Fibroblast of peridontal ligament (primary cell): Measurements from ENCODE around the gene SUPV3L1.
"Not testable (repeated sequence)": the region's sequence is repeated elsewhere in the genome, so short reads cannot be mapped to it uniquely, and the experiment has no call there.

Experiments
- DNase-seq: peaks from one replicate; pipeline ENCODE4 v3.0.0-alpha.2; 2010; ENCODE audit errors: extremely low read depth

SUPV3L1 gene

DNA sequence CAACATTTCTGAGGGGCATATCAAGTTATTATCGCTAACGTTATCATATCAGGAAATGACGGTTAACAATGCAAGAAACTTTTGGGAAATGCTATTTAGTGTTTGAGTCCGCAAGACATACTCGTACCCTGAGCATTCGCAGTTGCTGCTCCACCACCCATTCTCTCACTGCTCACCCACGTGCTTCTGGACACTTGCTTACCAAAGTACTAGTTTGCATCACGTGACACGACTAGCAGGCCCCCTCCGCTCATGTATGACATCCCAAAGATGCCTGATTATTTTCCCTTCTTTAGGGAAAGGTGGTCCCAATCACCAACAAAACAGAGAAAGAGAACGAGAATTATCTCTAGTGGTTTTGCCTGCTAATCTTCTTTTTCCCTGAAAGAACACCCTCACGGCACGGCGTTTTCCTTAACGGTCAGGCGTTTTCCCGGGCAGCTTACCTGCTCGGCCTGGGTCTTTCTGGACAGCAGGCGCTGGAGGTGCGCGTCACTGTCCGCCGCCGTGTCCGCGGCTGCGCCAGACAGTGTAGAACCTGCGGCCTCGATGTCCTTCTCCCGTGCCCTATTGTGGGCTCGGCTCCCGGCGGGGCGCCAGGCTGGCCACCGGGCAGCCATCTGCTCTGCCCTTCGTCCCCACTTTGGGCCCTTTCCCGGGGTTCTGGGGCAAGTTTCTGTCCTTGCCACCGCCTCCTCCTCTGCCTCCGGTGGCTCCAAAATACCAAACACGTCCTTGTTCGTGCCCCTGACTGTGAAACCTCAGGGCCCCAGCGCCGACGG lies at the start of gene SUPV3L1:
TSS of gene SUPV3L1 (plus strand) at position 492 of the 782 bp plus-strand sequence. CDS start at position 550, 58 bp downstream.
- DNase-seq = peak; percentile 98

DNA sequence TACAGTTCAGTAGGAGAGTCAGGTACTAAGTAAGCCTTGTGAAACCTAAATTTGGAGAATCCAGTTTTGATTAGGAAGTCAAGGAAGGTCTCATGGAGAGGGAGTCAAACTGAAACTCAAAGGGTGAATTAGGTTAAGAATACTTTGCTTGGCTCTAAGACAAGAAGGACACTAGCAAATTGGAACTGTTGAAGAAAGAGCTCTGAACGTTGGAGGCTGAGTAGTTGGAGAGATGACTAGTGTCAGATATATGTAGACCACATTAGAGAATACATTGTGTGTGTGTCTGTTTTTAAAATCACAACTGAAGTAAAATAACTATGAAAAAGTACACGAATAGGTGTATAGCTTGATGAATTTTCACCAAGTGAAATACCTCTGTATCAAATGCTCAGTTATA lies 49.8 kb upstream of the SUPV3L1 start:
- DNase-seq = peak; percentile 37

DNA sequence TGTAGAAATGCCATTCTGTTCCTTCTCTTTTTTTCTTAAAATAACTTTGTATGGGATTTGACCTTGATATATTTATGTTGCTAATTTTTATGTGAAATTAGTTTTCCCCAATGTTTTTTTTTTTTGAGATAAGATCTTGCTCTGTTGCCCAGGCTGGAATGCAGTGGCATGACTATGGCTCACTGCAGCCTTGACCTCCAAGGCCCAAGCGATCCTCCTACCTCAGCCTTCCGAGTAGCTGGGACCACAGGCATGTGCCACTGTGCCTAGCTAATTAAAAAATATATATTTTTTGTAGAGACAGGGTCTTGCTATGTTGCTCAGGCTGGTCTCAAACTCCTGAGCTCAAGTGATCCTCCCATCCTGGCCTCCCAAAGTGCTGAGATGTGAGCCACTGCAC lies 40.1 kb upstream of the SUPV3L1 start:
- DNase-seq = no peak

DNA sequence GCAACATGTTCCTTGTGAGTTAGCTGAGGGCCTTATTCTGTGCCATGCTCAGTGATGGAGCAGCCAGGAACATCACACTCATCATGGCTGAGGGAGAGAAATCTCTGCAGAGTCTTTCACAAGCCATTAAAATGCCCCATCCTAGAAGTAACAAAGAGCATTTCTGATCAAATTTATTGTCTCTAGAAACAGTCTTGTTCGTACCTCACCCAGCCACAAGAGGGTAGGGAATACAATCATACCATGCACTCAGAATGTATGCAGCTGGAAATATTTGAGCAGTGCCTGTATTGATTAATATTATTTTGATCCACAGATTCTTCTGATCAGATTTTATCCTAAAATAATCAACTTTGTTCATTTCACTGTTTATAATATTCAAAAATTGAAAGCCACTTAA lies 38.7 kb upstream of the SUPV3L1 start:
- no peak for DNase-seq

DNA sequence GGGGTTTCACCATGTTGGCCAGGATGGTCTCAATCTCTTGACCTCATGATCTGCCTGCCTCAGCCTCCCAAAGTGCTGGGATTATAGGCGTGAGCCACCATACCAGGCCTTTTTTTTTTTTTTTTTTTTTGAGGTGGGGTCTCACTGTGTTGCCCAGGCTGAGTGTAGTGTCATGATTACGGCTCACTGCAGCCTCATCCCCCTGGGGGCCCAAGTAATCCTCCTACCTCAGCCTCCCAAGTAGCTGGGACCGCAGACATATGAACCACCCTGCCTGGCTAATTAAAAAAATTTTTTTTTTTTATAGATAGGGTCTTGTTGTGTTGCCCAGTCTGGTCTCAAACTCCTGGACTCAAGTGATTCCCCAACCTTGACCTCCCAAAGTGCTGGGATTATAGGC lies 38.0 kb upstream of the SUPV3L1 start:
- DNase-seq = not testable (repeated sequence)

DNA sequence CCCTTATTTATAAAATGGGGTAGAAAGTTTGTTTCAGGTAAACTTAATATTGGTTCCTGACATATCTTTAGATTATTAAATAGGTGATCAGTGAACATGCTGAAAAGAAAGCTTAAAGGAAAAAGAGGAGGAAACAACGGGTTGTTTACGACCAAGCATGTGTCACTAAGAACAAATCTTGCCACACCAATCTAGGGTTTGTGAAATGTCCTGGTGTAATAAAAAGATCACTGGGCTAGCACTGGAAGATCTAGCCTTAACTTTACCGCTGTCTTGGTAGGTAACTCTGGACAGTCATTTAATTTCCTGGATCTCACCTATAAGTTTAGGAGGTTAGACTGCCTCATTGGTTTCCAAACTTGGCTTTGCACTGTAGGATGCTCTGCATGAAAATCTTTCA lies 37.1 kb upstream of the SUPV3L1 start:
- DNase-seq = no peak

DNA sequence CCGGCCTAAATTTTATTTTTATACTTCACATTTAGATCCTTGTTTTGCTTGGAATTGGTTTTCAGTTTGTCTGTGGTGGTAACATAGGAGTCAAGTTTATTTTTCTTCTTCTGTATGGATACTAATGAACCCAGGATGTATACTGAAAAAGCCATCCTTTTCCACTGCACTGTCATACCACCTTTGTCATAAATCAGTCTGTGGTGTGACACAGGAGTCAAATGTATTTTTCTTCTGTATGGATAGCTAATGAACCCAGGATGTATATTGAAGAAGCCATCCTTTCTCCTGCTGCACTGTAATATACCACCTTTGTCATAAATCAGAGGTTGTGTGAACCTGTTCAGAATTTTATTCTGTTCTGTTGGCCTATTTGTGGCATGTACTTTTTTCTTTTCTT lies 34.7 kb upstream of the SUPV3L1 start:
- DNase-seq = no peak

DNA sequence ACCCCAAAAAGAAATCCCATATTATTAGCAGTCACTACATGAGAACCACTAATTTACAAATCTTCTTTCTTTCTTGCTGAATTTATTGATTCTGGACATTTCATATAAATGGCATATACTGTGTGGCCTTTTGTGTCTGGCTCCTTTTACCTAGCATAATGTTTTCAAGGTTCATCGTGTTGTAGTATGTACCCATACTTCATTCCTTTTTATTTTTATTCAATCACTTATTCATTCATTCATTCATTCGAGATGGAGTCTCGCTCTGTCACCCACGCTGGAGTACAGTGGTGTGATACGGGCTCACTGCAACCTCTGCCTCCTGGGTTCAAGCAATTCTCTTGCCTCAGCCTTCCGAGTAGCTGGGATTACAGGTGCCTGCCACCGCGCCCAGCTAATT lies 34.2 kb upstream of the SUPV3L1 start:
- DNase-seq = no peak

DNA sequence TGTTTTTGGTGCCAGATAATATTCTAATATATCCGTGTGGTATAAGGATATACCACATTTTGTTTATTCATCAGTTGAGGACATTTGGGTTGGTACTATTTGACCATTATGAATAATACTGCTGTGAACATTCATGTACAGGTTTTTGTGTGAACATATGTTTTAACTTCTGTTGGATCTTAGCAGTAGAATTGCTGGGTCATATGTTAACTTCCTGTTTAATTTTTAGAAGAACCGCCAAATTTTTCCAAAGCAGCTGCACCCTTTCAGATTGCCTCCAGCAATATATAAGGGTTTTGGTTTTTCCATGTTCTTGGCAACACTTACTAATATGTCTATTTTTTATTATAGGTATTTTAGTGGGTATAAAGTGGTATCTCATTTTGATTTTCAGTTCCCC lies 33.3 kb upstream of the SUPV3L1 start:
- DNase-seq = no peak

DNA sequence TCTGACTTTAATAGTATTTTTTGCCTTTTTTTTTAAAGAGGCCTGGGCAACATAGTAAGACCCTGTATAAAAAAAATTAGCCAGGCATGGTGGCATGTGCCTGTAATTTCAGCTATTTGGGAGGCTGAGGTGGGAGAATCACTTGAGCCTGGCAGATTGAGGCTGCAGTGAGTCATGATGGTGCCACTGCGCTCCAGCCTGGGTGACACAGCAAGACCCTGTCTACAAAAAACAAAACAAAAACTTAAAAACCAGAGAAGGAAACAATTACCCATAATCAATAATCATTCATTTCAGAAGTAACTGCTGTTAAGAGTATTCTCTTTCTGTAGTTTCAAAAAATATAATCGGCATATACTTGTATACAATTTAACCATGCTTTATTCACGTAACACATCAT lies 28.1 kb upstream of the SUPV3L1 start:
- no peak for DNase-seq

DNA sequence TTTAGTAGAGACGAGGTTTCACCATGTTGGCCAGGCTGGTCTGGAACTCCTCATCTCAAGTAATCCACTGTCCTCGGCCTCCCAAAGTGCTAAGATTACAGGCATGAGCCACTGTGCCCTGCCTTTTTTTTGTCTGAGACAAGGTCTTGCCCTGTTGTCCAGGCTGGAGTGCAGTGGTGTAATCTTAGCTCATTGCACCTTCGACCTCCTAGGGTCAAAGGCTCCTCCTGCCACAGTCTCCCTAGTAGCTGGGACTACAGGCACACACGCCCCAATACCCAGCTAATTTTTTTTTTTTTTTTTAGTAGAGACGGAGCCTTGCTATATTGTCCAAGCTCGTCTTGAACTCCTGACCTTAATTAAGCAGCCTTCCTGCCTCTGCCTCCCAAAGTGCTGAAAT lies 26.8 kb upstream of the SUPV3L1 start:
- DNase-seq = no peak

DNA sequence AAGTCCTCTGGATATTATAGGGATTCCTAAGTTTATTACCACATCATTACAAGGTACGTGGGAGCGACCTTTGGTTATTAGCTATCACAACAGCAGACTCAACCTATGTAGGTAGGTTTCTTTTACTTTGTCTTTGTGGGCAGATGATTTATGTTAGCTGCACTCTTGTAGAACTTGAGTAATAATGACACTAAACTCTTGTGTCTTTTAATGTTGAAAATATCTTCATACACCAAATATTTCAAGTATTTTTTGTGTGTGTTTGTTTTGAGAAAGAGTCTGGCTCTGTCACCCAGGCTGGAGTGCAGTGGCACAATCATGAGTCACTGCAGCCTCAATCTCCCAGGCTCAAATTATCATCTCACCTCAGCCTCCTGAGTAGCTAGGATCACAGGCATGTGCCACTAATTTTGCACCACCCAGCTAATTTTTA lies 19.2 kb upstream of the SUPV3L1 start:
- peak; percentile 6 for DNase-seq

DNA sequence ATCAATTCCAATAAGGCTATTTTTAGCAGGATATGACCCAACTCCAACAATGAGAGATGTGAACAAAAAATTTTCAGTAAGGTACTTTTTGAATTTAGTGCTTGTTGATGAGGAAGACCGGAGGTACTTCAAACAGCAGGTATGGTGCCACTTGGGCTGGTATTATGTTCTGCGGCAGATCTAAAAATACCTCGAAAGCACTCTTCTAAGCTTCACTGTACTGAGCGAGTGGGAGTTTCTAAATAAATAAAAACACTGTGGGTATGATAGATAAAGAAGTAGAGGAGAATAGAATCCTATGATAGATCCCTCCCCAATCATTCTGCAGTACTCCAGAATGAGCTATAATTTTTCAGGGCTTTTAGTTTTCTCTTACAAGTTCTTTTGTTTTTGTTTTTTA lies 11.5 kb upstream of the SUPV3L1 start:
- DNase-seq = no peak

DNA sequence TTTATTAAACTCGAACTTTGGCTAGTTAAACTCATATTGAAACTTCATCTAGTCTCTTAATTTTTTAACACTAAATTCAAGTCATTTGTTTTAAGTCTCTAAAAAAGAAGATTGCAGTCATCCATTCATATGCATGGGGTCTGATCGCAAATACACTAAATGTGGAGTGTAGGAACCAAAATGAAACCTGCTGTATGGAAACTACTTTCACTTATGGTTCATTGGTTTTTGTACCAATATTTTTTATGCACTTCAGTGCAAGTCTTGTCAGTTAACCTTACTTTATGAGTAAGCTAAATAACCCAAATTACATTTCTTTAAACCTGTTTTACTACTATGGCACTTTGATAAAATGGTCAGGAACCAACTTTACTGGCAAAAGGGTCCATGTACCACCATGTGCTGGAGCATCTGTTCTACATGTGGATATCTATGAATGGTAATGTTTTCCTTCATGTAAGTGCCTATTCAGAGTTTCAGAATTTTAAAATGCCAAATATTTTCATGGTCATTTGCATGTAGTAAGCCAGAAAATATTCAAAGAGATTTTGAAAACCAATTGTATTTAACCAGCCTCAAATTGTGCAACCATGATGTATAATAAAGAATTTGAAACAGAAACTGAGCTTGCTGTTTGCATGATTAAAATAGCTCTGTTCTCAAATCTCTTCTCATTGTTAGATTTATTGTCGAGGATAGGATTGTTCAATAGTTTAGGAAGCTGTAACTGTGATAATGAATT lies 7.6 kb upstream of the SUPV3L1 start:
- peak; percentile 71 for DNase-seq

DNA sequence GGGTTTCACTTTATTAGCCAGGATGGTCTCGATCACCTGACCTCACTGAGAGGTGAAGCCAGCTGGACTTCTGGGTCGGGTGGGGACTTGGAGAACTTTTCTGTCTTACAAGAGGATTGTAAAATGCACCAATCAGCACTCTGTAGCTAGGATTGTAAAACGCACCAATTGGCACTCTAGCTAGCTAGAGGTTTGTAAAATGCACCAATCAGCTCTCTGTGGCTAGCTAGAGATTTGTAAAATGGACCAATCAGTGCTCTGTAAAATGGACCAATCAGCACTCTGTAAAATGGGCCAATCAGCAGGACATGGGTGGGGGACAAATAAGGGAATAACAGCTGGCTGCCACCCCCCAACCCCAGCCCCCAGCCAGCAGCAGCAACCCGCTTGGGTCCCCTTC lies 4.7 kb upstream of the SUPV3L1 start:
- DNase-seq = not testable (repeated sequence)

DNA sequence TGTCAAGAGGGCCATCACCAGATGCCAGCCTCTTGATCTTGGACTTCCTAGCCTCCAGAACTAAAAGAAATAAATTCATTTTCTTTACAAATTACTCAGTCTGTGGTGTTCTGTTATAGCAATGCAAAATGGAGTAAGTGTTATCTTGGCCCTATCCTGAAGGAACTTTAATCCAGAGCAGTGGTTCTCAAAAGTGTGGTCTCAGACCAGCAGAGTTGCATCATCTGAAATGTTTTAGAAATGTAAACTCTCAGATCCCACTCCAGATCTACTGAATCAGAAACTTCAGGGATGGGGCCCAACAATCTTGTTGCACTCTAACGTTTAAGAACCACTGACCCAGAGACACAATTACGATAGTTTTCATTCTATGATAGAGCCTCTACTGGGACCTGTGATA lies 3.2 kb upstream of the SUPV3L1 start:
- DNase-seq = no peak

DNA sequence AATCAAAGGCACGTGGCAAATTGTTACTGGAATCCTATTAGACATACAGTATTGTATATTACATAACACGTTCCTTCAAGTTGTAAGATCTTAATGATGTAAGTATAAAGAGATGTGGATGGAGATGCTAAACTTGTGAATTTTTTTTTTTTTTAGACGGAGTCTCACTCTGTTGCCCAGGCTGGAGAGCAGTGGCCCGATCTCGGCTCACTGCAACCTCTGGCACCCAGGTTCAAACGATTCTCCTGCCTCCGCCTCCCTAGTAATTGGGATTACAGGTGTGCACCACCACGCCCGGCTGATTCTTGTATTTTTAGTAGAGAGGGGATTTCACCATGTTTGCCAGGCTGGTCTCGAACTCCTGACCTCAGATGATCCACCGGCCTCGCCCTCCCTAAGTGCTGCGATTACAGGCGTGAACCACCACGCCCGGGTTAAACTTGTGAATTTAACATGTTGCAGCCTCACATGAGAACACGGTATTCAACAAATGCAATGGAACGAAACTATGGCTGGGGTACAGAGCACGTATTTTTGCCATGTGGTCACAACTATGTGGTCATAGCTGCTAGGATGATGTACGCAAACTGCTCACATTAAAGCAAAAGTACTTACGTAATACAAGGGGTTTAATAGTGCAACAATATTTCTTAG lies 818 bp upstream of the SUPV3L1 start:
- no peak for DNase-seq

DNA sequence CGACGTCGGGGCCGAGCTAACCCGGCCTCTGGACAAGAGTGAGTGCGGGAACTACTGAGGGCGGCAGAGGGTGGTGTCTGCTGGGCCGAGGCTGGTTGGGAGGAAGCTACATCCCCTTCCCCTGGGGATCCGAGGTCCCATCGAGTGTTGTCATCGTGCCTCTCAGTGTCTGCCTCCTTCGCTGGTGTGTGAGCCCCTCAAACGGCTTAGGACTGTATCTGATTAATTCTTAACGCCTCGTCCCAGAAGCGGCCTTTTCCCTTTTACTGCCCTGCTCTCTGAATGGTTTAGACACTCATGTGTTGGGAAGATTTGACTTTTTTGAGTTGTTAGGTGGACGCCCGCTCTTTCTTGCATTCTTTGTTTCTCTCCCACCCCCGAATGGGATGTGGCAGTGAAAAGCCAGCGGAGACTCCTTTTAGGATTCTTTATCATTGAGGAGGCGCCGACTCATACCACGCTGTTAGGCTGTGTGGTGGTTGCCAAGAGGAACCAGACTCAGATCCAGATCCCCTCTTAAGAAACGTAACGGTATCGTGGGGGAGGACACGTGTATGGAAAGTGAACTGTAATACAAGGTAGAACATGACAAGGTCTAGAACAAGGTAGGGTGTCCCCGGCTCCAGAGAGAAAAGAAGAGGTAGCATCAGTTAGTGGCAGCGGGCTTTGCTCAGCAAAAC lies 631 bp downstream of the SUPV3L1 start:
- peak; percentile 10 for DNase-seq

DNA sequence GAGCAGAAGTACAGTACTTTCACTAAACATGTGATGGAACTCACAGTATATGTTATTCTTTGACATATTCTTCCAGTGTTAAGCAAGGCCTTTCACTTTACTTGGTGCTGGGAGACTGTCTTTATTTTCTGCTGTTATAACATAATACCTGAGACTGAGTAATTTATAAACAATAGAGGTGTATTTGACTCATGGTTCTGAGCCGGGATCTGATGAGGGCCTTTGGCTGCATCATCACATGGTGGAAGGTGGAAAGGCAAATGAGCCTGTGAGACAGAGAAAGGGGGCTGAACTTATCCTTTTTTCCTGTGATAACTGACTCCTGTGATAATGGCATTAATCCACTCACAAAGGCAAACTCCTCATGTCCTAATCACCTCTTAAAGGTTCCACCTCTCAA lies 1.4 kb downstream of the SUPV3L1 start:
- no peak for DNase-seq

DNA sequence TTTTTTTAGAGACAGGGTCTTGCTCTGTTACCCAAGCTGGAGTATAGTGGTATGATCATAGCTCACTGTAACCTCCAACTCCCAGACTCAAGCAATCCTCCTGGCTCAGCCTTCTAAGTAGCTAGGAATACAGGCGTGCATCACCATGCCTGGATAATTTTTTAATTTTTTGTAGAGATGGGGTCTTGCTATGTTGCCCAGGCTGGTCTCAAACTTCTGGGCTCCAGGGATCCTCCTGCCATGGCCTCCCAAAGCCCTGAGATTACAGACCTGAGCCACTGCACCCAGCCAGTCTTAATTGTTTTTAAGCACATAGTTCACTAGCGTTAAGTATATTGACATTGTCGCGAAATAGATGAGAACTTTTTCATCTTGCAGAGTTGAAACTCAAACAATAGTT lies 2.0 kb downstream of the SUPV3L1 start:
- no peak for DNase-seq

DNA sequence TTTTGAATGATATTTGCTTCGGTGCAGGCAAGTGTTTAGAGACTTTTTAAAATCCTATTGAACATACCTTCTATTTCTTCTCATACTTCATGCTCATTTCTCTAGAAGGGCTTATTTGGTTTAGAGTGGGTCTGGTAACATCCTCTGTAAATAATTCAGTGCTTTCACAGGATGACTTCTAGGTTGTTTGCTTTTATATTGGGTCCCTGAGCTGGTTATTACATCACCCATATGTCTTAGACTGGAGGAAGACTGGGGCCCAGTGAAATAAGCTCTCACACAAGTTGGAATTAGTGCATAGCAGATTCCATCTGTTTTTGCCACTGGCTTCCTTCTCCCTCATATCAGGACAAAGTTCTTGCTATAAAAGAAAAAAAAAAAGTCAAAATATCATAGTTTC lies 6.5 kb downstream of the SUPV3L1 start:
- DNase-seq = no peak

DNA sequence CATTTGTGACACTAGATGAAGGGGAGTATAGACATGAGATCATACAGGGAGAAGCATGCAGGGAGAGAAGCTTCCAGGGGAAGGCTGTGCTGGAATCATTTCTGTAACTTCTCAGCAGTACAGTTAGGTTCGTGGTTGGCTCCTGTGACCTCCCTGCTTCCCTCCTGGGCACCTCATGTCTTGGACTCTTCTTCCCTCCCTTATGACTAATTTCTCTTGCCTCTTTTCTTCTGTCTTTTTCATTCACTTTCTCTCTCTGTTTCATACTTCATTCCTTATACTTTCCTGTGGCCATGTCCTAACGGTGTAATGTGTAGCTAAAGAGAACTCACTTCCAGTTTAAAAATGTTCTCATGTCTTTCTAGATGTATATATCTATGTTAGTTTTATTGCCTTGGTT lies 21.0 kb downstream of the SUPV3L1 start:
- DNase-seq = no peak
